ENCODE results near the gene UBR7. TPM values are rescaled to one million over a fixed set of nuclear protein-coding genes. Genes with fewer than 3 reads are reported as not detected.
A peak's percentile ranks its signal among the peaks of the same experiment; 100 is the strongest.
"Not testable (repeated sequence)": the region's sequence is repeated elsewhere in the genome, so short reads cannot be mapped to it uniquely, and the experiment has no call there.

UBR7 gene
- 20.6 and 25.3 TPM in 2 replicates for total RNA-seq

DNA sequence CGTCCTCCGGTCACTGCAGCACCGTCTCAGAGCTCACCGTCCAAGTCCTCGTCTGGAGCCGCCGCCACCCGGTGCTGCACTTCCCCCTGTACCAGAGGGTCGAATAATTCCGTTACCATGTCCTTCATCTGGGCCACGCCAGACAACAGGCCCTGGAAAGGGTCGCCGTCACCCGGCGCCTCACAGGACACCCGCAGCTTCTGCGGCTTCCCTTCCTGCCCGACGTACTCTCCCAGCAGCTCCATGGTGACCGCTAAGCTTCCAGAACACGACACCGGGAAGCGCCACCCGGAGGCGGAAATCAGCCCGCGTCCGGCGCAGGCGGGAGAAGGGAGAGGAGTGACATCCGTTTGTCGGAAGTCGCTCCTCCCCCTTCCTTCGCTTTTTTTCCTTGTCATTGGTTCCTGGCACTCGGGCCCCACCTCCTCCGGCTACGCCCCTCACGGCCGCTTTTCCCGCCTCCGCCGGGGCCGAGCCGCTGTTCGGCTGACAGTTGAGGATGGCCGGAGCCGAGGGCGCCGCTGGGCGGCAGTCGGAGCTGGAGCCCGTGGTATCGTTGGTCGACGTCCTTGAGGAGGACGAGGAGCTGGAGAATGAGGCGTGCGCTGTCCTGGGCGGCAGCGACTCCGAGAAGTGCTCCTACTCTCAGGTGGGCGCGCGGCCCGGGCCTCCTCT, at the start of gene UBR7, which contains the start of gene GON7:
UBR7 (plus strand) TSS at position 464 of the 675 bp plus-strand sequence; CDS start at position 500, 36 bp downstream.
GON7 (minus strand) TSS at position 273 of the 675 bp plus-strand sequence; CDS start at position 245, 28 bp downstream.
- Histone ChIP-seq H3K79me2 (ENCODE audit: insufficient read depth, low read length) (peaks cover 50% of the 10 kb centered on the region), H3K36me3 (ENCODE audit: insufficient read depth, low read length) (no peaks in the 10 kb centered on the region), H3K4me2 (ENCODE audit: insufficient read depth, low read length) (peak within 1 kb of the TSS; percentile 79), H2AFZ (ENCODE audit: low read length) (peak within 1 kb of the TSS; percentile 95), H4K20me1 (ENCODE audit: insufficient read depth, low read length) (no peaks in the 10 kb centered on the region), H3K27me3 (ENCODE audit: insufficient read depth, low read length) (no peaks in the 10 kb centered on the region), H3K9me3 (ENCODE audit: low read depth, low read length) (no peaks in the 10 kb centered on the region), H3K4me1 (ENCODE audit: insufficient read depth, low read length) (peaks cover 20% of the 10 kb centered on the region), H3K4me3 (ENCODE audit: insufficient read depth, low read length) (peak within 1 kb of the TSS; percentile 99), H3K27ac (ENCODE audit: low read depth, low read length) (peak within 1 kb of the TSS; percentile 80)
- TF ChIP-seq, protein P1, sequence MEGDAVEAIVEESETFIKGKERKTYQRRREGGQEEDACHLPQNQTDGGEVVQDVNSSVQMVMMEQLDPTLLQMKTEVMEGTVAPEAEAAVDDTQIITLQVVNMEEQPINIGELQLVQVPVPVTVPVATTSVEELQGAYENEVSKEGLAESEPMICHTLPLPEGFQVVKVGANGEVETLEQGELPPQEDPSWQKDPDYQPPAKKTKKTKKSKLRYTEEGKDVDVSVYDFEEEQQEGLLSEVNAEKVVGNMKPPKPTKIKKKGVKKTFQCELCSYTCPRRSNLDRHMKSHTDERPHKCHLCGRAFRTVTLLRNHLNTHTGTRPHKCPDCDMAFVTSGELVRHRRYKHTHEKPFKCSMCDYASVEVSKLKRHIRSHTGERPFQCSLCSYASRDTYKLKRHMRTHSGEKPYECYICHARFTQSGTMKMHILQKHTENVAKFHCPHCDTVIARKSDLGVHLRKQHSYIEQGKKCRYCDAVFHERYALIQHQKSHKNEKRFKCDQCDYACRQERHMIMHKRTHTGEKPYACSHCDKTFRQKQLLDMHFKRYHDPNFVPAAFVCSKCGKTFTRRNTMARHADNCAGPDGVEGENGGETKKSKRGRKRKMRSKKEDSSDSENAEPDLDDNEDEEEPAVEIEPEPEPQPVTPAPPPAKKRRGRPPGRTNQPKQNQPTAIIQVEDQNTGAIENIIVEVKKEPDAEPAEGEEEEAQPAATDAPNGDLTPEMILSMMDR (IDR thresholded peaks at IDR 0.05; ENCODE audit: extremely low read depth, low read depth, low read length), result peak; percentile 12
- DNase-seq (ENCODE audit: insufficient read length, low spot score, missing footprints), result peak; percentile 95

GRCh38 chr14:93158349-93158748, 48.7 kb upstream of the UBR7 start:
- H3K27me3 ChIP-seq (ENCODE audit: insufficient read depth, low read length); H3K4me2 ChIP-seq (ENCODE audit: insufficient read depth, low read length); H2AFZ ChIP-seq (ENCODE audit: low read length); DNase-seq (ENCODE audit: insufficient read length, low spot score, missing footprints); H4K20me1 ChIP-seq (ENCODE audit: insufficient read depth, low read length); H3K79me2 ChIP-seq (ENCODE audit: insufficient read depth, low read length); H3K4me3 ChIP-seq (ENCODE audit: insufficient read depth, low read length); H3K36me3 ChIP-seq (ENCODE audit: insufficient read depth, low read length); H3K4me1 ChIP-seq (ENCODE audit: insufficient read depth, low read length); H3K9me3 ChIP-seq (ENCODE audit: low read depth, low read length); H3K27ac ChIP-seq (ENCODE audit: low read depth, low read length): not testable (repeated sequence)

GRCh38 chr14:93159625-93160352, 47.3 kb upstream of the UBR7 start:
- not testable (repeated sequence) for H3K79me2 ChIP-seq (ENCODE audit: insufficient read depth, low read length); H4K20me1 ChIP-seq (ENCODE audit: insufficient read depth, low read length); H3K4me1 ChIP-seq (ENCODE audit: insufficient read depth, low read length); H3K9me3 ChIP-seq (ENCODE audit: low read depth, low read length); DNase-seq (ENCODE audit: insufficient read length, low spot score, missing footprints); H3K27me3 ChIP-seq (ENCODE audit: insufficient read depth, low read length); H3K27ac ChIP-seq (ENCODE audit: low read depth, low read length); H3K36me3 ChIP-seq (ENCODE audit: insufficient read depth, low read length); H3K4me2 ChIP-seq (ENCODE audit: insufficient read depth, low read length); H2AFZ ChIP-seq (ENCODE audit: low read length); H3K4me3 ChIP-seq (ENCODE audit: insufficient read depth, low read length)

DNA sequence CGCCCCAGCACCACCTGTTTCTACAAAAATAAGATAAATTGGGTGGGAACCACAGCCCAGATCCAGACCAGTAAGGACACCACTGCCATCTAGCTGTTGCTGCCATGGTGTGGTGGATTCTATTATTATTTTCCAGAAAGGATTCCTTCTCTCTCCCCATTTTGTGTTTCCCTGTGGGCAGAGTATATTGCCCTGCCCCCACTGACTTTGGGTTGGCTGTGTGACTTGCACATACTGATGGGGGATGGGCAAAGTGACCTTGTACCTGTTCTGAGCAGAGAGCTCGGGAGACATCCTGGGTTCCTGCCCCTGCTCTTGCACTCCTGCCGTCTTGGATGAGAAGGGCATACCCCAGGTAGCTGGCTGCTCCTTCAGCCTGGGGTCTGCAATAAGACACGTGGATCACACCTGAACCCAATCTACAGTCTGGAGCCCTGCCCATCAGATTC, 46.7 kb upstream of the UBR7 start:
- no peak overlapping the region for H2AFZ ChIP-seq (ENCODE audit: low read length)
- TF ChIP-seq, protein P1 (IDR thresholded peaks at IDR 0.05; ENCODE audit: extremely low read depth, low read depth, low read length), result peak; percentile 46
- no peaks in the 10 kb centered on the region for H3K79me2 ChIP-seq (ENCODE audit: insufficient read depth, low read length)
- DNase-seq (ENCODE audit: insufficient read length, low spot score, missing footprints), result peak; percentile 53
- H4K20me1 ChIP-seq (ENCODE audit: insufficient read depth, low read length), result no peaks in the 10 kb centered on the region
- H3K4me3 ChIP-seq (ENCODE audit: insufficient read depth, low read length), result no peak overlapping the region
- H3K4me1 ChIP-seq (ENCODE audit: insufficient read depth, low read length), result no peaks in the 10 kb centered on the region
- H3K36me3 ChIP-seq (ENCODE audit: insufficient read depth, low read length), result no peaks in the 10 kb centered on the region
- H3K4me2 ChIP-seq (ENCODE audit: insufficient read depth, low read length), result no peak overlapping the region
- H3K9me3 ChIP-seq (ENCODE audit: low read depth, low read length), result no peaks in the 10 kb centered on the region
- no peaks in the 10 kb centered on the region for H3K27me3 ChIP-seq (ENCODE audit: insufficient read depth, low read length)
- no peak overlapping the region for H3K27ac ChIP-seq (ENCODE audit: low read depth, low read length)
